ENCODE data around the gene TSEN2.

TSEN2 gene

GRCh38 chr3:12579456-12579855, 95.2 kb downstream of the TSEN2 start:
- Histone ChIP-seq H3K27me3 (replicated peaks; ENCODE audit: control insufficient read depth, insufficient read depth, low read length) (no peaks in the 10 kb centered on the region), H3K36me3 (ENCODE audit: control insufficient read depth, insufficient read depth, low read length) (peaks cover 32% of the 10 kb centered on the region), H3K4me3 (replicated peaks; ENCODE audit: low read depth, low read length) (no peak overlapping the region)
- TF ChIP-seq, protein P1, sequence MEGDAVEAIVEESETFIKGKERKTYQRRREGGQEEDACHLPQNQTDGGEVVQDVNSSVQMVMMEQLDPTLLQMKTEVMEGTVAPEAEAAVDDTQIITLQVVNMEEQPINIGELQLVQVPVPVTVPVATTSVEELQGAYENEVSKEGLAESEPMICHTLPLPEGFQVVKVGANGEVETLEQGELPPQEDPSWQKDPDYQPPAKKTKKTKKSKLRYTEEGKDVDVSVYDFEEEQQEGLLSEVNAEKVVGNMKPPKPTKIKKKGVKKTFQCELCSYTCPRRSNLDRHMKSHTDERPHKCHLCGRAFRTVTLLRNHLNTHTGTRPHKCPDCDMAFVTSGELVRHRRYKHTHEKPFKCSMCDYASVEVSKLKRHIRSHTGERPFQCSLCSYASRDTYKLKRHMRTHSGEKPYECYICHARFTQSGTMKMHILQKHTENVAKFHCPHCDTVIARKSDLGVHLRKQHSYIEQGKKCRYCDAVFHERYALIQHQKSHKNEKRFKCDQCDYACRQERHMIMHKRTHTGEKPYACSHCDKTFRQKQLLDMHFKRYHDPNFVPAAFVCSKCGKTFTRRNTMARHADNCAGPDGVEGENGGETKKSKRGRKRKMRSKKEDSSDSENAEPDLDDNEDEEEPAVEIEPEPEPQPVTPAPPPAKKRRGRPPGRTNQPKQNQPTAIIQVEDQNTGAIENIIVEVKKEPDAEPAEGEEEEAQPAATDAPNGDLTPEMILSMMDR (IDR thresholded peaks at IDR 0.05; ENCODE audit: insufficient read depth, low read length, poor library complexity, severe bottlenecking) = no peak
- DNase-seq (ENCODE audit: extremely low read depth, insufficient read length) = no peak

DNA sequence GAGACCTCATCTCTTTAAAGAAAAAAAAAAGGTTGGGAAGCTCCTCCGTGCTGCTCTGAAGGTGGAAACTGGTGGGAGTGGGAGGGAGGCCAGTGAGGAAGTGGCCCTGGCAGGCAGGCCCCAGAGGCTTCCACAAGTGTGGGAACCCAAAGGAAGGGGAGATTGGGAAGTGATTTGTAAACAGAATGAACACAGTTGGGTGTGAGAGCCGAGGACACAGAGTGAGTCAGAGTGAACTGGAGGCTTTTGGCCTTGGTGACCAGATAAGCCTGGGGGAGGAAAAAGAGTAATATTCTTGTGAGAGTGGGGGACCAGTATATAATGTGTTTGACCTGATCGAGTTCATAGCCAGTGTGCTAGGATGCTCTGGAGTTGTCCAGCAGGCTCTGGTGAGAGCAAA, 95.6 kb downstream of the TSEN2 start:
- DNase-seq (ENCODE audit: extremely low read depth, insufficient read length) = no peak
- TF ChIP-seq, protein P1 (IDR thresholded peaks at IDR 0.05; ENCODE audit: insufficient read depth, low read length, poor library complexity, severe bottlenecking) = no peak
- peaks cover 36% of the 10 kb centered on the region for H3K36me3 ChIP-seq (ENCODE audit: control insufficient read depth, insufficient read depth, low read length)
- no peaks in the 10 kb centered on the region for H3K27me3 ChIP-seq (replicated peaks; ENCODE audit: control insufficient read depth, insufficient read depth, low read length)
- no peak overlapping the region for H3K4me3 ChIP-seq (replicated peaks; ENCODE audit: low read depth, low read length)

GRCh38 chr3:12582730-12583129, 98.5 kb downstream of the TSEN2 start:
- no peaks in the 10 kb centered on the region for H3K27me3 ChIP-seq (replicated peaks; ENCODE audit: control insufficient read depth, insufficient read depth, low read length)
- H3K4me3 ChIP-seq (replicated peaks; ENCODE audit: low read depth, low read length) = no peak overlapping the region
- DNase-seq (ENCODE audit: extremely low read depth, insufficient read length) = no peak
- H3K36me3 ChIP-seq (ENCODE audit: control insufficient read depth, insufficient read depth, low read length) = peaks cover 39% of the 10 kb centered on the region
- TF ChIP-seq, protein P1 (IDR thresholded peaks at IDR 0.05; ENCODE audit: insufficient read depth, low read length, poor library complexity, severe bottlenecking) = no peak
